Kidney (tissue), 14 donors: ENCODE data around the gene TSC2. TPM values are rescaled to one million over a fixed set of nuclear protein-coding genes. Genes with fewer than 3 reads are reported as not detected.
"Not testable (repeated sequence)": the region's sequence is repeated elsewhere in the genome, so short reads cannot be mapped to it uniquely, and the experiment has no call there.

Experiments
- DNase-seq, 5 donors: peaks; one replicate each; pipeline ENCODE4 v3.0.0-alpha.2; 2013 to 2020
- FAIRE-seq: peaks from 2 replicates; lab custom pipeline; 2012; peaks lifted over from hg19 to GRCh38; lab: Jason Lieb, UNC
- H3K27ac ChIP-seq, 2 donors: one replicate each; pipeline ENCODE4 v1.7.0; 2013; ENCODE audit warnings: low read depth in 2 of 2, low read length in 2 of 2, inconsistent platforms in 1 of 2
- H3K27me3 ChIP-seq: one replicate; pipeline ENCODE4 v1.7.1; 2013; ENCODE audit warnings: low read length, inconsistent platforms; ENCODE audit not compliant: control insufficient read depth, insufficient read depth
- H3K36me3 ChIP-seq, 3 donors: one replicate each; pipeline versions ENCODE4 v1.7.0 to v1.7.1; 2013; ENCODE audit warnings: low read length in 3 of 3, control low read depth in 1 of 3, inconsistent platforms in 1 of 3; ENCODE audit not compliant: insufficient read depth in 3 of 3, control insufficient read depth in 2 of 3
- H3K4me1 ChIP-seq, 3 donors: one replicate each; pipeline versions ENCODE4 v1.7.0 to v1.7.1; 2013; ENCODE audit warnings: low read length in 3 of 3, inconsistent platforms in 1 of 3, low read depth in 1 of 3; ENCODE audit not compliant: control insufficient read depth in 2 of 3, insufficient read depth in 2 of 3
- H3K4me3 ChIP-seq, 3 donors: one replicate each; pipeline versions ENCODE4 v1.7.0 to v1.8.1; 2013; ENCODE audit warnings: low read length in 3 of 3, control low read depth in 1 of 3, inconsistent platforms in 1 of 3
- H3K9ac ChIP-seq, 3 donors: one replicate each; pipeline versions ENCODE4 v1.7.0 to v1.7.1; 2013; ENCODE audit warnings: low read length in 3 of 3, control low read depth in 1 of 3, inconsistent platforms in 1 of 3
- H3K9me3 ChIP-seq, 3 donors: one replicate each; pipeline versions ENCODE4 v1.7.0 to v1.7.1; 2013; ENCODE audit warnings: low read length in 3 of 3, control low read depth in 1 of 3, inconsistent platforms in 1 of 3; ENCODE audit not compliant: control insufficient read depth in 2 of 3, insufficient read depth in 1 of 3
- intact Hi-C: fragments of 100-400 bp; cut with DNase I; formaldehyde crosslinking; loops from one replicate; pipeline ENCODE4 v1.11.1; 2022
- polyA plus RNA-seq: library from polyadenylated mRNA; stranded (reverse); fragments of 350-450 nt; fragmentation: Illumina TruSeq; extraction: RNeasy Lipid Tissue Mini Kit (QIAGEN cat#74804); gene quantifications from one replicate; pipeline ENCODE4 v1.2.3, GENCODE V29; 2014; ENCODE audit warnings: low read depth, low replicate concordance; ENCODE audit not compliant: insufficient read depth
- total RNA-seq: library from RNA; stranded (reverse); fragmentation: NEBNext Ultra II Directional; extraction: Animal tissue kit (Norgen Biotek cat#: 25700); gene quantifications from one replicate; pipeline ENCODE4 v1.2.1, GENCODE V29; 2021
- TF ChIP-seq, protein P1 (sequence below): IDR thresholded peaks from 3 replicates; pipeline ENCODE4 v1.5.1; 2012; ENCODE audit warnings: mild to moderate bottlenecking, moderate library complexity, borderline replicate concordance; ENCODE audit not compliant: insufficient read depth; ENCODE audit errors: extremely low read depth
- donor health status: control.
- donor health status: control.
- donor health status: control.
- donor health status: control.
- donor health status: control.
- donor health status: DM: yes; HTN: yes; CAD: no.
- donor health status: Normal renal cell carcinoma (clear cell type).

The TSC2 gene
- total and polyA plus RNA-seq, 2 donors from 2014 or later = 40.0 to 151 TPM

DNA sequence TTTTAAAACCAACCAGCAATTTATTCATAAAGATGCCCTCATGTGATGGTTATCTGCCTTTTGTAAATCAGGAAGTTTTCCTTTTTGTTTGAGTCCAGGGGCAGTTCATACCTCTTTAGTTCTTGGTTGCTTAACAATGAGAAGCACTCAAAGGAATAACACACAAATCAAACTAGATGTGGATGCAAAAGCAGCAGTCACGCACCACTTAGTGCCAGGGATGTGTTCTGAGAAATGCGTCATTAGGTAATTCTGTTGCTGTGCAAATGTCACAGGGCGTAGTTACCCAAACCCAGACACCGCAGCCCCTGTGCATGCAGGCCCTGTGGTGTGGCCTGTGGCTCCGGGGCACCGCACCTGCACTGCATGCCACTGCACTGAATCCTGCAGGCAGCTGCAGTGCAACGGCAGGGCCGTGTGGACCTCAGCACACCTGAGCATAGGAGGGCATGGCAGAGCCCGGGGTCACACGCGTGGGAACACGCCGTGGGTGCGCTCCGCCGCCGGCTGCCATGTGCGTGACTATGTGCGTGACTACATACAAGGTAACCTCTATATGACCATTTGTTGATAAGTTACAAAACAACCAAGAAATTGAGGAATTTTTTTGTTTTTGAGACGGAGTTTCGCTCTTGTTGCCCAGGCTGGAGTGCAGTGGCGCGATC, 48.3 kb downstream of the TSC2 start:
- DNase-seq = peak in 1 of 5 donors; percentile 28
- Histone ChIP-seq H3K9me3 (no peaks in the 10 kb centered on the region), H3K27me3 (no peaks in the 10 kb centered on the region), H3K9ac (no peak overlapping the region), H3K4me1 (peaks cover 0 to 5% (median 3%) of the 10 kb centered on the region in 3 donors), H3K27ac (no peak overlapping the region), H3K4me3 (no peak overlapping the region), H3K36me3 (peaks cover 0 to 7% (median 2%) of the 10 kb centered on the region in 3 donors)
- TF ChIP-seq, protein P1, sequence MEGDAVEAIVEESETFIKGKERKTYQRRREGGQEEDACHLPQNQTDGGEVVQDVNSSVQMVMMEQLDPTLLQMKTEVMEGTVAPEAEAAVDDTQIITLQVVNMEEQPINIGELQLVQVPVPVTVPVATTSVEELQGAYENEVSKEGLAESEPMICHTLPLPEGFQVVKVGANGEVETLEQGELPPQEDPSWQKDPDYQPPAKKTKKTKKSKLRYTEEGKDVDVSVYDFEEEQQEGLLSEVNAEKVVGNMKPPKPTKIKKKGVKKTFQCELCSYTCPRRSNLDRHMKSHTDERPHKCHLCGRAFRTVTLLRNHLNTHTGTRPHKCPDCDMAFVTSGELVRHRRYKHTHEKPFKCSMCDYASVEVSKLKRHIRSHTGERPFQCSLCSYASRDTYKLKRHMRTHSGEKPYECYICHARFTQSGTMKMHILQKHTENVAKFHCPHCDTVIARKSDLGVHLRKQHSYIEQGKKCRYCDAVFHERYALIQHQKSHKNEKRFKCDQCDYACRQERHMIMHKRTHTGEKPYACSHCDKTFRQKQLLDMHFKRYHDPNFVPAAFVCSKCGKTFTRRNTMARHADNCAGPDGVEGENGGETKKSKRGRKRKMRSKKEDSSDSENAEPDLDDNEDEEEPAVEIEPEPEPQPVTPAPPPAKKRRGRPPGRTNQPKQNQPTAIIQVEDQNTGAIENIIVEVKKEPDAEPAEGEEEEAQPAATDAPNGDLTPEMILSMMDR = no peak
- intact Hi-C loops = no loop called here
- no peak for FAIRE-seq

DNA sequence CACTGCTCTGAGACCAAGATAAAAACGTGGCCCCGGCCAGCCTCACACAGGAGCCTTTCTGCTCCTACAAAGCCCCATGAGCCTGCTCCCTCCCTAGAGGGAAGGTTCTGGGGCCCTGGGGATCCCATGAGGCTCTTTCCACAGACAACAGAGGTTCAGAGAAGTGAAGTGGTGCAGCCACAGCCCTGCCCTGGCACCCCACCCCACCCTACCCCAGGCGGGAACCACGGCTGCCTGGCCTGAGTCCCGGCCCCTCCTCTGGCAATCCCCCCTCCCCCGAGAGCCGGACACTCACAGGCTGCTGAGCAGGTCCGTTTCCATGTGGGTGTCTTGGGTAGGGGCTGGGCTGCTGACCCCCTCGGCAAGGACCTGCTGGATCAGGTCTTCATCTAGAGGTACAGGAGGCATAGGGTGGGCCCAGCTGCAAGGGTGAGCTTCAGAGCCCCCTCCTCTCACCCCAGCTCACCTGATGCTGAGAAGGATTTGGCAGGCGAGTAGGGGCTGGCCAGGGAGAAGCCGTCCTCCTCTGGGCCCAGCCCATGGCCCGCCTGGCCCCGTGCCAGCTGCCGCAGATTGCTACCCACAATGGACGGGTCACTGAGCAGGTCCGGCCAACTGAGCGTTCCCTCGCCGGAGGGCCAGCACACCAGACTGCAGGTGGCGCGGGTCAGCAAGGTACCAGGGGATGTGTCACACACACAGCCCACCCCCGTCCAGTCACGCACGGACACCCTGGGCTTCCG, 49.2 kb downstream of the TSC2 start:
- Histone ChIP-seq H3K36me3 (peaks cover 0 to 7% (median 2%) of the 10 kb centered on the region in 3 donors), H3K4me3 (no peak overlapping the region), H3K4me1 (no peaks in the 10 kb centered on the region), H3K9ac (no peak overlapping the region), H3K27ac (no peak overlapping the region), H3K9me3 (no peaks in the 10 kb centered on the region), H3K27me3 (no peaks in the 10 kb centered on the region)
- intact Hi-C loops = no loop called here
- TF ChIP-seq, protein P1 = no peak
- peak in 3 of 5 donors; percentile 37 to 96 (median 50) for DNase-seq
- FAIRE-seq = no peak

DNA sequence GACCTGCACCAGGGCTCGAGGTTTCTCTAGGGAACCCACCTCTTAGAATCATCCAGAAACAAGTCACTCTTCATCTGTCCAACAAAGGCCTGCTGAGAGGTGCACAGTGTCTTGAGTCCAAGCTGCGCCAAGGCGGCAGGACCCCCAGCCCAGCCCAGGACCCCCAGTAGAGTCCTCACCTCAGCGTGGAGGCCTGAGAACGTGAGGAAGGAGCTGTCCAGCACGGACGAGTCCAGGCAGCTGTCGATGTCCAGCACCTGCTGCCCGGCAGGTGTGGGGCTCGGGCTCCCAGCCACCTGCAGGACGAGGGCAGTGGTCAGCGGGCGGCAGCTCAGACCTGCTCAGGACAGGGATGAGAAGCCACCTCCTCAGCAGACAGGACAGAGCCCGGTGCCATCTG, 49.9 kb downstream of the TSC2 start:
- H3K27ac ChIP-seq, H3K4me1 ChIP-seq, H3K9me3 ChIP-seq, H3K4me3 ChIP-seq, intact Hi-C loops, H3K36me3 ChIP-seq, FAIRE-seq, H3K27me3 ChIP-seq, DNase-seq, H3K9ac ChIP-seq: not testable (repeated sequence)

DNA sequence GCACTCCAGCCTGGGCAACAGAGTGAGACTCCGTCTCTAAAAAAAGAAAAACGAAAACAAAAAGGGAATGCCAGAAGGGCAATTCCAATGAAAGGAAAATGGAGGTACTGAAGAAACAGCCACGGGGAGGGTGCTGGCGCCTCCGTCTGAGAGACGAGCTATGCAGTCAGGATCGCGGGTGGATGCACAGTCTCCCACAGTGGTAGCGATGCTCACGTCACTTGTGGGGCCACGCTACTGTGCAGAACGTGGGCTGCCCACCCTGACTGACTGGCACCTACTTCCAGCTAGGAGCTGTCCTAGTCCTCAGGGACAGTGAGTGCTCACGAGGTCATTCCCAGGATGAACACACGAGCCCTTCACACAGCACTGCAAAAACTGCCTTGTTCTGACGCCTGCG, 53.8 kb downstream of the TSC2 start:
- H3K9me3 ChIP-seq, FAIRE-seq, intact Hi-C loops, H3K9ac ChIP-seq, H3K27ac ChIP-seq, DNase-seq, H3K4me3 ChIP-seq, H3K36me3 ChIP-seq, H3K4me1 ChIP-seq, H3K27me3 ChIP-seq: not testable (repeated sequence)
